ENCODE results near the gene TRDMT1.

TRDMT1 gene

DNA sequence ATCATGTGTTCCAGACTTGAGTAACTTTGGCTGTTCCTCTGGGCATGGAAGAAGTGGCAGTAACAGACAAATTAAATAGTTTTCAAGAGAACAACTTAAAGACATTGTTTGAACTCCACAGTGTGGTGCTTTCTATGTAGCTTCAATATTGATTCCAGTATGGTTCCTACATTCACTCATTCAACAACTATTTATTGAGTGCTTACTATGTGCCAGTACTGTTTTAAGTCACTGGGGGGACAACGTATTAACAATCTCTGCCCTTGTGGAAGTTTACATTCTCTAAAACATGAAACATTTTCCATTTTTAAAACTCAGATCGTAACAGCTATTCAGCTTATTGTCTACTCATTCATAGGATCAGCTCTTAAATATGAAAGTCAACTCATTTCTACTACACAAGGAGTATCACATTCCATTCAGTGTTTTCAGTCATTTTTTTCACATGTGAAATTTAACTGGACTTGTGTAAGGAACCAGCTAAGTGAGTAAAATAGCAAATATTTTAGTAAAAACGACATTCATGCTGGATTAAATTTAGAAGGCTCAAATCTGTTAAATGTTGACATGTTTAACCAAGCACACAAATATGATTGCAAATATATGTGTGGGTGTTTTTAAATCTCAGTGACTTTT, 58.3 kb downstream of the TRDMT1 start:
- Mint-ChIP-seq H3K27me3 (ENCODE audit: low read depth, poor library complexity) (peaks cover 8% of the 10 kb centered on the region), H3K36me3 (ENCODE audit: low read depth) (peaks cover 5% of the 10 kb centered on the region), H3K4me3 (no peak overlapping the region), H3K27ac (no peak overlapping the region), H3K9me3 (peaks cover 8% of the 10 kb centered on the region), H3K4me1 (peaks cover 26% of the 10 kb centered on the region)
- no peak for DNase-seq
- no peak for TF ChIP-seq CTCF (IDR thresholded peaks at IDR 0.05)

GRCh38 chr10:17141504-17142229, 59.8 kb downstream of the TRDMT1 start:
- Mint-ChIP-seq H3K4me1 (peaks cover 22% of the 10 kb centered on the region), H3K9me3 (peaks cover 8% of the 10 kb centered on the region), H3K4me3 (no peak overlapping the region), H3K36me3 (ENCODE audit: low read depth) (peaks cover 5% of the 10 kb centered on the region), H3K27ac (no peak overlapping the region), H3K27me3 (ENCODE audit: low read depth, poor library complexity) (peaks cover 12% of the 10 kb centered on the region)
- TF ChIP-seq CTCF (IDR thresholded peaks at IDR 0.05), result no peak
- no peak for DNase-seq

DNA sequence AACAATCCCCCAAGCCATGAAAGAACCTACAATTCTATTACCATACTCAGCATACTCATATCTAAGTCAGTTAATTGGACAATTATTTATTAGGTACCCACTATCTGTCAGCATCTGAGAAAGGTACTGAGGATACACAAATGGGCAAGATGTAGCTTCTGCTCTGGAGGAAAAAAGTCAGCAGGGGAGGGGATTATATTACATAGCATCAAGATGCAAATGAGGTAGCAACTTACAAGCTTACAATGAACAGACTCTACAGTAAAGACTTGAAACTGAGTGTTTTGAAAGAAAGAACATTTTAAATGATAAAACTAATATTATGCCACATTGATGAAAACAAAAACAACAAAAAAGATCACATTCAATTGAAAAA, 61.1 kb downstream of the TRDMT1 start:
- no peak for TF ChIP-seq CTCF (IDR thresholded peaks at IDR 0.05)
- Mint-ChIP-seq H3K27ac (no peak overlapping the region), H3K4me3 (no peak overlapping the region), H3K36me3 (ENCODE audit: low read depth) (peaks cover 5% of the 10 kb centered on the region), H3K9me3 (peaks cover 8% of the 10 kb centered on the region), H3K27me3 (ENCODE audit: low read depth, poor library complexity) (peaks cover 12% of the 10 kb centered on the region), H3K4me1 (peaks cover 22% of the 10 kb centered on the region)
- no peak for DNase-seq

GRCh38 chr10:17138460-17139042, 62.9 kb downstream of the TRDMT1 start:
- peaks cover 30% of the 10 kb centered on the region for H3K4me1 Mint-ChIP-seq
- H3K27me3 Mint-ChIP-seq (ENCODE audit: low read depth, poor library complexity), result peaks cover 12% of the 10 kb centered on the region
- peaks cover 8% of the 10 kb centered on the region for H3K9me3 Mint-ChIP-seq
- DNase-seq, result no peak
- TF ChIP-seq CTCF (IDR thresholded peaks at IDR 0.05), result no peak
- peaks cover 5% of the 10 kb centered on the region for H3K36me3 Mint-ChIP-seq (ENCODE audit: low read depth)
- H3K27ac Mint-ChIP-seq, result no peak overlapping the region
- no peak overlapping the region for H3K4me3 Mint-ChIP-seq

- no peak for DNase-seq
- H3K4me1 Mint-ChIP-seq, result peaks cover 36% of the 10 kb centered on the region
- H3K27me3 Mint-ChIP-seq (ENCODE audit: low read depth, poor library complexity), result peaks cover 4% of the 10 kb centered on the region
- no peak overlapping the region for H3K27ac Mint-ChIP-seq
- no peaks in the 10 kb centered on the region for H3K36me3 Mint-ChIP-seq (ENCODE audit: low read depth)
- H3K9me3 Mint-ChIP-seq, result peaks cover 4% of the 10 kb centered on the region
- no peak for TF ChIP-seq CTCF (IDR thresholded peaks at IDR 0.05)
- no peak overlapping the region for H3K4me3 Mint-ChIP-seq
Observed at GRCh38 chr10:17134737-17135260, 66.7 kb downstream of the TRDMT1 start.

Data from nephron progenitor cell (in vitro differentiated cells).